ENCODE measurements around the gene THBS4. TPM values are rescaled to one million over a fixed set of nuclear protein-coding genes. Genes with fewer than 3 reads are reported as not detected.

The THBS4 gene
- total RNA-seq, 4 donors from 2014 or later = 0.57 to 3.6 (median 1.9) TPM

DNA sequence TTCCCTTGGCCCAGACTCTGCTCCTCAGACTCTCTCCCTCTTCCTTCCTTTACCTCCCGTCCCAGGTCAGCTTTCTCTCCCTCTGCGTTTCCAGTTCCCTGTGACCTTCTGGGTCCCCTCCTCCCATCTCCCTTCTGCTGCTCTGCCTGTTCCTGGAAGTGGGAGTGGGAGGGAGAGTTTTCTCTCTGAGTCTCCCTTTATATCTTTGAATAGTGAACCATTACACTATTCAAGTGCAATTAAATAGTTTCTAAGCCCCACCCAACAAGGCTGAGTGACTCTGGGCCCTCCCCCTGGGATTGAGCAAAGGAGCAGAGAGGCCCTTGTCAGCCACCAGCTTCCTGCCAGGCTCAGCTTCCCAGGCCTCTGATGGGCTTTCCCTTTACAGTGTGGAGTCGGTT is 34.8 kb downstream of the THBS4 start:
- 52% methylated on average over 3 of the region's 3 CpGs for WGBS
- Histone ChIP-seq H3K9me3 (no peaks in the 10 kb centered on the region), H3K4me1 (no peaks in the 10 kb centered on the region), H3K4me3 (no peak overlapping the region), H3K27me3 (no peaks in the 10 kb centered on the region), H3K27ac (no peak overlapping the region), H3K36me3 (no peaks in the 10 kb centered on the region)
- TF ChIP-seq CTCF (IDR thresholded peaks at IDR 0.05) (no peak), POLR2AphosphoS5 (IDR thresholded peaks at IDR 0.05) (no peak), POLR2A (IDR thresholded peaks at IDR 0.05) (no peak), EP300 (IDR thresholded peaks at IDR 0.05) (no peak)
- DNase-seq (ENCODE audit: low spot score in 2 of 2) = no peak

DNA sequence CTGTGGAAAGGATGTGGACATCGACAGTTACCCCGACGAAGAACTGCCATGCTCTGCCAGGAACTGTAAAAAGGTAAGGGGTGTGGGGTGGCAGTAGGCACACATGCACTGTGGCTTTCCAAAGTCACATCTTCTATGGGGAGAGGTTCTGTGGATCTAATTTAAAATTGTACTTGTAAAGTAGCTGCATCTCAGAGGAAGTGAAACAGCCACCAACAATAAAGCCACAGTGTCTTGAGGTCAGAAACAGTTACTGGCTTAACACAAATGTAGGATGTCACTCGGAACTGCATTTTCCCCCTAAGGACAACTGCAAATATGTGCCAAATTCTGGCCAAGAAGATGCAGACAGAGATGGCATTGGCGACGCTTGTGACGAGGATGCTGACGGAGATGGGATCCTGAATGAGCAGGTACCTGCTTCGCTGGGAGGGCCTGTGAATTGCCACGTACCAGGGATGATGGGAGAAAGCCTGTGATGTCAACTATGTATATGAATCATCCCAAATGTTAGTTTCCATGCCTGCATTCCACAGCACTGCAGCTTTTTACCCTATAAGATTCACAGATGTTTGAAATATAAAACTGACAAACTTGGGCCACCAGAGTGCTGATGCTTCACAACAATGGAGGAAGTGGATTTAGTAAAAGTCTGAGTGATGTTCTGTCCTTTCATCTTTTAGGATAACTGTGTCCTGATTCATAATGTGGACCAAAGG is 35.3 kb downstream of the THBS4 start:
- Histone ChIP-seq H3K27me3 (no peaks in the 10 kb centered on the region), H3K27ac (no peak overlapping the region), H3K36me3 (no peaks in the 10 kb centered on the region), H3K4me1 (no peaks in the 10 kb centered on the region), H3K4me3 (no peak overlapping the region), H3K9me3 (no peaks in the 10 kb centered on the region)
- TF ChIP-seq POLR2AphosphoS5 (IDR thresholded peaks at IDR 0.05) = no peak
- no peak for TF ChIP-seq POLR2A (IDR thresholded peaks at IDR 0.05)
- TF ChIP-seq EP300 (IDR thresholded peaks at IDR 0.05) = no peak
- TF ChIP-seq CTCF (IDR thresholded peaks at IDR 0.05) = no peak
- no peak for DNase-seq (ENCODE audit: low spot score in 2 of 2)
- WGBS = 83% methylated on average over 10 of the region's 10 CpGs

DNA sequence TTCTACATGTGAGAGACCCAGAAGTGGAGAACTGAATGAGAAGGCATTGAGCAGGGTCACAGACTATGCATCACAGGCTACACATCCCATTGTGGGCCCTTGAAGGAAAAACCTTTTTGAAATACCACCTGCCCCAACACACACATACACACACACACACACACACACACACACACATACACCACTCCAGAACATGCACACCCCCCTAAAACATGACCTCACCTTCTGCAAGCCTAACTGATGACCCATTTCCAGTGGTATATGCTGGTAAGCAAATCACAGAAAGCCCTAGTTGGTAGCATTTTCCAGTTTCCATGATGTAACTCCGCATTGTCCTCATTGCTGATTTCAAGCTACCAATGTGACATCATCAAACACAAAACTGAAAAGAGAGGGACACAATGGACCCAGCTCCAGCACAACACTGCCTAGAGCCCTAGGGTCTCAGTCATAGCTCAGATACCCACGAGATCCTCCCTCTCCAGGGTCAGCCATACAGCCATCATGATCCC is 36.4 kb downstream of the THBS4 start:
- no peak overlapping the region for H3K27ac ChIP-seq

DNA sequence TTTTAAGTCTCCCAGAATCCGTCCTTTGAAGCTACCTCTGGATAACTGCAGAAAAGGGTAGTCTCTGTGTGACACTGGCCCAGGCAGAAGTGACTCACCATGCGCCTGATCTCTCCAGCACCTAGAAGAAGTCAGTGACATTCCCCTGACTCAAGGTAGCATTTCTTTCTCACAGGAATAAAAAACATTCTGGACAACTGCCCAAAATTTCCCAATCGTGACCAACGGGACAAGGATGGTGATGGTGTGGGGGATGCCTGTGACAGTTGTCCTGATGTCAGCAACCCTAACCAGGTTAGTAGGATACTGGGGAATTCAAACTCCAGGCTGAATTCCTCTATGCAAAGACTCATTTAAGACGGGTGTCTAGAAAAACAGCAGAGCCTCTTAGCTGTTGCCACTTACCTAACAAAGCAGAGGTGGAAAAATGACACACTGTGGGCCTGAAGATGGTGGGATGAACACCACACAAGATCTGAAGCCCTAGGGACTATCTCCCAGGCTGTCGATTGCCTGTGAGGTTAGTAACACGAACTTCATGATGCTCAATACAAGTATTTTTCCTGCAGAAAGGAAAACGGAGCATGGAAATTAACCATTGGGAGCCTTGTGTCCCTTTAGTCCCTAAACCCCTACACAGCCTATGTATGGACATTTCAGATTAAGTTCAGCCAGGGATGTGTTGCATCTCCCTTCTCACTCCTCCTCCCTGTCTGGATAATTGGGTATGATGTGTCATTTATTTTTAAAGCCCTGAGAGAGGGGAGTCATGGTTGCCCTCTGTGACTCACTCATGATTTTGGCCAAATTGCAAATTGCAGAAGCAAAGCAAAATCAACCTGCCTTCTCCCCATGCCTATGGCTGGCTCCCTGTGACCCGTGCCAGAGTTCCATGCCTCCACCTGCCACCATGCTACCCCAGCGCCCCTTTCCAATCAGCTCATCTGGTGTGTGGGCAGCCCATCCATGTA is 37.2 kb downstream of the THBS4 start:
- 86% methylated on average over 10 of the region's 10 CpGs for WGBS
- Histone ChIP-seq H3K9me3 (no peaks in the 10 kb centered on the region), H3K27ac (no peak overlapping the region), H3K4me1 (no peaks in the 10 kb centered on the region), H3K4me3 (no peak overlapping the region), H3K36me3 (no peaks in the 10 kb centered on the region), H3K27me3 (no peaks in the 10 kb centered on the region)
- no peak for TF ChIP-seq POLR2AphosphoS5 (IDR thresholded peaks at IDR 0.05)
- no peak for DNase-seq (ENCODE audit: low spot score in 2 of 2)

More for the DNA sequence above, 36.4 kb downstream of the THBS4 start:
- no peaks in the 10 kb centered on the region for H3K36me3 ChIP-seq
- no peak for DNase-seq (ENCODE audit: low spot score in 2 of 2)
- H3K4me1 ChIP-seq = no peaks in the 10 kb centered on the region
- 97% methylated on average over 2 of the region's 2 CpGs for WGBS
- H3K9me3 ChIP-seq = no peaks in the 10 kb centered on the region
- no peak overlapping the region for H3K4me3 ChIP-seq
- TF ChIP-seq EP300 (IDR thresholded peaks at IDR 0.05) (no peak), POLR2A (IDR thresholded peaks at IDR 0.05) (no peak), CTCF (IDR thresholded peaks at IDR 0.05) (no peak)
- H3K27me3 ChIP-seq = no peaks in the 10 kb centered on the region

- H3K9me3 ChIP-seq = no peaks in the 10 kb centered on the region
- DNase-seq (ENCODE audit: low spot score in 2 of 2) = no peak
- no peak for TF ChIP-seq POLR2AphosphoS5 (IDR thresholded peaks at IDR 0.05)
- TF ChIP-seq CTCF (IDR thresholded peaks at IDR 0.05) = no peak
- TF ChIP-seq EP300 (IDR thresholded peaks at IDR 0.05) = no peak
- TF ChIP-seq POLR2A (IDR thresholded peaks at IDR 0.05) = no peak
- H3K27ac ChIP-seq = no peak overlapping the region
- WGBS = 96% methylated on average over 7 of the region's 10 CpGs
- H3K36me3 ChIP-seq = no peaks in the 10 kb centered on the region
- no peaks in the 10 kb centered on the region for H3K4me1 ChIP-seq
- no peak overlapping the region for H3K4me3 ChIP-seq
- H3K27me3 ChIP-seq = no peaks in the 10 kb centered on the region
These were observed 41.2 kb downstream of the THBS4 start for GRCh38 chr5:80076131-80077050.

Data from suprapubic skin (tissue), 4 donors.